ENCODE data around the gene RIOK3. TPM values are rescaled to one million over a fixed set of nuclear protein-coding genes. Genes with fewer than 3 reads are reported as not detected.

The RIOK3 gene
- polyA plus RNA-seq (2011; rRNA removed) (34.4 and 43.3 TPM in 2 replicates), polyA plus RNA-seq (2017; fragmentation: RNase III; extraction: RNeasy Plus Mini Kit Qiagen cat#74134 plus additional on column Dnase treatment) (25.3 to 29.4 TPM (median 26.9 TPM) in 3 replicates), polyA minus RNA-seq (2011; rRNA and poly(A)+ RNA removed) (14.3 and 14.4 TPM in 2 replicates)
- 6.8 and 9.1 TPM in 2 replicates for polyA plus RNA-seq (2012; cell fraction: cytosol; rRNA removed)
- polyA plus RNA-seq (2012; cell fraction: nucleus; rRNA removed): 9.5 and 12.9 TPM in 2 replicates

GRCh38 chr18:23452728-23453679 is at the start of gene RIOK3:
Gene RIOK3 (plus strand): TSS chr18:23453287. CDS start chr18:23453440, 153 bp downstream.
- Histone ChIP-seq H3K4me3 (peak within 1 kb of the TSS; percentile 70), H3K9me3 (no peaks in the 10 kb centered on the region), H3K27ac (peak within 1 kb of the TSS; percentile 91 to 94), H3K4me1 (peaks cover 14% of the 10 kb centered on the region), H3K4me2 (peak within 1 kb of the TSS; percentile 86)
- ChIA-PET CTCF (no interaction called here), POLR2A (interaction anchor here (0.9 to 1.1 kb wide), 2 partner anchors 10 to 12 kb away, joined by 4 to 5 read pairs; no protein-coding TSS in a partner anchor)
- no peak for FAIRE-seq
- WGBS (ENCODE audit: missing lambda C conversion rate): 1% methylated on average over 14 of the region's 60 CpGs
- ATAC-seq: peak; percentile 98
- peak; percentile 87 to 96 for DNase-seq (ENCODE audit: low read depth in 1 of 2, low spot score in 1 of 2)
- TF ChIP-seq ZC3H11A (IDR thresholded peaks at IDR 0.05) (no peak), ZFP36 (IDR thresholded peaks at IDR 0.05; ENCODE audit: borderline replicate concordance, partially characterized antibody) (no peak), POLR2A (IDR thresholded peaks at IDR 0.05; ENCODE audit: low read length) (peak; percentile 67), HMGXB4 (CRISPR knock-in tag; IDR thresholded peaks at IDR 0.05; ENCODE audit: borderline replicate concordance) (no peak), JUNB (IDR thresholded peaks at IDR 0.05) (no peak), NPAS2 (CRISPR knock-in tag; IDR thresholded peaks at IDR 0.05; ENCODE audit: borderline replicate concordance) (no peak), NR3C1 (IDR thresholded peaks at IDR 0.05) (no peak), GATA3 (IDR thresholded peaks at IDR 0.05; ENCODE audit: borderline replicate concordance) (no peak), CBX2 (IDR thresholded peaks at IDR 0.05; ENCODE audit: borderline replicate concordance, low read depth) (no peak), KDM1A (IDR thresholded peaks at IDR 0.05; ENCODE audit: low read depth) (no peak), BCL3 (IDR thresholded peaks at IDR 0.05) (peak; percentile 21; the same call in 1 of the 3 replicates), RFX5 (IDR thresholded peaks at IDR 0.05) (no peak), CBX8 (IDR thresholded peaks at IDR 0.05) (no peak), ZNF302 (CRISPR knock-in tag; IDR thresholded peaks at IDR 0.05) (no peak), E2F6 (IDR thresholded peaks at IDR 0.05; ENCODE audit: borderline replicate concordance, low read depth) (0 out of 2 replicates have a peak, but pooled peaks have one; percentile 23), MAZ (IDR thresholded peaks at IDR 0.05; ENCODE audit: borderline replicate concordance, low read depth, low read length) (no peak), SMC3 (IDR thresholded peaks at IDR 0.05) (no peak), RCOR1 (IDR thresholded peaks at IDR 0.05; ENCODE audit: low read depth, low read length) (no peak), HOXB13 (CRISPR knock-in tag; IDR thresholded peaks at IDR 0.05; ENCODE audit: low read depth) (no peak), PBX3 (IDR thresholded peaks at IDR 0.05) (peak; percentile 76), ATOH8 (CRISPR knock-in tag; IDR thresholded peaks at IDR 0.05; ENCODE audit: low read depth) (no peak), JUN (IDR thresholded peaks at IDR 0.05) (peak; percentile 12 to 41; a peak in 2 of 5 replicates), RAD21 (conservative IDR thresholded peaks at IDR 0.05 in 1 of 2, IDR thresholded peaks at IDR 0.05 in 1 of 2) (no peak), POLR2AphosphoS2 (conservative IDR thresholded peaks at IDR 0.05; ENCODE audit: low read length) (no peak), FOSB (CRISPR knock-in tag; IDR thresholded peaks at IDR 0.05) (peak; percentile 49; the same call in 1 of the 2 replicates), EP300 (IDR thresholded peaks at IDR 0.05) (no peak), USF2 (IDR thresholded peaks at IDR 0.05) (peak; percentile 84), EHF (CRISPR knock-in tag; IDR thresholded peaks at IDR 0.05) (no peak), ELK1 (IDR thresholded peaks at IDR 0.05; ENCODE audit: low read depth, low read length) (no peak), CEBPB (IDR thresholded peaks at IDR 0.05) (peak; percentile 48 to 84; a peak in 3 of 4 replicates), HDAC2 (IDR thresholded peaks at IDR 0.05) (no peak), MYC (IDR thresholded peaks at IDR 0.05; ENCODE audit: borderline replicate concordance, low read length) (0 out of 2 replicates have a peak, but pooled peaks have one; percentile 14)

Data from A549 (cell line).